K562 treated with DMSO at 1 percent for 12 hours (cell line): ENCODE data around the gene SDE2. TPM values are rescaled to one million over a fixed set of nuclear protein-coding genes. Genes with fewer than 3 reads are reported as not detected.

Experiments
- total RNA-seq: library from RNA; unstranded; fragments of 300-600 nt; gene quantifications from 2 replicates; pipeline ENCODE4 v1.2.3, GENCODE V29; 2022; ENCODE audit not compliant: insufficient read depth

Gene SDE2
- 9.6 and 19.2 TPM in 2 replicates for total RNA-seq

DNA sequence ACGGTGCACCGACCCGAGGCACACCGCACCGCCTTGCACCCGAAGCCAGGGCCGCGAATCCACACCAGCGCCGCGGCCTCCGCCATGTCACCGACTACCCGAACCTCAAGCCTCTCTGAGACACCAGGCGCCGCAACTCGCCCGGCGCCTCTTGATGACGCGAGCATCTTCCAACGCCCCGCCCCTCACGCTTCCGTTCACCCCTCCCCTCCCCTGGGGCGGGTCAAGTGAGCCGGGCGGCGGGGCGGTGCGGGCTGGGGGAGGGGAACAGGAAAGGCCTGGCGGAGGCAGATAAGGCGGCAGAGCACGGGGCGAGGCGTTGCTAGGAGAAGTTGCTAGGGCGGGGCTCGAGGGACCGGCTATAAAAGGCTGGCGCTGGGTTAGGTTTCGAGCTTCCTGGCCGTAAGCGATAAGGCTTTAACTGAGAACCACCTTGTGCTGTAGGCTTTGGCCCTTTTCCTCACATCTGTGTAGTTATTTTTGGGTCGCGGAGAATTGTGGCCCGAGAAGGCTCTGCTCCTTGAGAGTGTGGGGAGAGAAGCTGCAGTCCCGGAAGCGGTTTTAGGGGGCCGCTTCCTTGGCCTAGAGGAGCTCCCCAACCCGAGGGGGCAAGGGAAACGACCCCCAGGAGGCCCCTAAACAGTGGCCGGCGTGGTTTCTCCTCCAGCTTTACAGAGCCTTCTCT, at the start of gene SDE2:
SDE2 (minus strand) TSS at position 117 of the 685 bp plus-strand sequence; CDS start at position 86, 31 bp downstream.

DNA sequence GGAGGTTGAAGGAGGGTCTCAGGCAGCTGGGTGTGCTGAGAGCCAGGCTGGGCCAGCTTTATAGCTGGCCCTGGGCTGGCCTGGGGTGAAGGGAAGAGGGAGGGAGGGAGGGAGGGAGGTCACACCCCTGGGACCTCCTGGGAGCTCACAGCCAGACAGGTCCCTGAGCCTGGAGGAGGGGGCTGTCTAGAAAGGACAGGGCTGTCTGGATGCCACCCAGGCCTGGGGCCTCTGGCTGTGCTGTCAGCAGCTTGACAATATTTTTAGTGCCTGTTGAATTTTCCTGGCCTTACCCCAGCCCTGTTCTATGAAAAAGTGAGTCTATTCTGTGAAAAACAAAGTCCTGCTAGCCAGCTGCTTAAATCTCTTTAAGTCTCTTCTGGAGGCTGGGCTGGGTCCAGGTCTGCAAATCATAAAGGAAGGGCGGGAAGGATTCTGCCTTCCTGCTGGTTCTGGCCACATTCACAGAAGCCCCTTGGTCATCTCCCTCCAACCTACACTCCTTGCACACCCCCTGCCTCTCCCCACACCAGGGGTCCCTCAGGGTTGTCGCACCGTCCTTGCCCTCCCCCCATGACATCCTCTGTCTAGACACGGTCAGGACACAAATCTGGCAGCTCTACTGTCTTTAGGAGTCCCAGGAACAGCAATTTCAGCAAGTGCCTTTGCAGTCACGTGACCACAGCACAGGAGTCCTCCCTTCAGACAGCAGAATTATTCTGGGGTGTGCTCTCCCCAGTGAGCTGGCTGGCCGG, 57.8 kb downstream of the SDE2 start, which contains the start of gene LEFTY2:
LEFTY2 (minus strand) TSS at position 34 of the 755 bp plus-strand sequence. CDS start 80 bp downstream, outside the sequence.

Other genes with a start within 250 kb of the SDE2 start
- 217 and 289 TPM in 2 replicates for gene SRP9, start 221.5 kb downstream of the SDE2 start, total RNA-seq
- gene EPHX1, start 189.2 kb downstream of the SDE2 start, total RNA-seq = 41.9 and 49.0 TPM in 2 replicates
- gene TMEM63A, start 117.0 kb downstream of the SDE2 start, total RNA-seq = 10.8 and 40.2 TPM in 2 replicates
- not detected in 2 replicates for gene LEFTY1, start 110.2 kb downstream of the SDE2 start, total RNA-seq
- gene PYCR2, start 75.1 kb downstream of the SDE2 start, total RNA-seq = 185 and 200 TPM in 2 replicates
- gene LEFTY2, start 58.1 kb downstream of the SDE2 start, total RNA-seq = 0.41 TPM in 1 of 2 replicates, not detected in the other
- gene H3-3A, start 63.4 kb upstream of the SDE2 start, total RNA-seq = 557 and 703 TPM in 2 replicates
- 17.6 and 37.1 TPM in 2 replicates for gene ACBD3, start 187.4 kb upstream of the SDE2 start, total RNA-seq
- gene MIXL1, start 224.3 kb upstream of the SDE2 start, total RNA-seq = not detected in 2 replicates